HepG2 (cell line): ENCODE results near the gene SCYL1. TPM values are rescaled to one million over a fixed set of nuclear protein-coding genes. Genes with fewer than 3 reads are reported as not detected.

Source experiments
- ETS1 ChIP-seq: sonication (generic); formaldehyde crosslinking; IDR thresholded peaks from 2 replicates; pipeline ENCODE4 v1.4.0; 2020; ENCODE audit warnings: missing genetic modification reagents
- MLX ChIP-seq: IDR thresholded peaks from 2 replicates; pipeline ENCODE4 v1.6.1; 2016
- NPAS2 ChIP-seq: sonication (generic); formaldehyde crosslinking; IDR thresholded peaks from 2 replicates; pipeline ENCODE4 v1.8.0; 2022; ENCODE audit warnings: mild to moderate bottlenecking, missing genetic modification reagents, borderline replicate concordance
- PITX1 ChIP-seq: sonication (generic); formaldehyde crosslinking; IDR thresholded peaks from 2 replicates; pipeline ENCODE4 v1.5.1; 2020; ENCODE audit warnings: mild to moderate bottlenecking, missing genetic modification reagents
- SMARCC2 ChIP-seq: fragments of 450-650 bp; IDR thresholded peaks from 2 replicates; pipeline ENCODE4 v1.6.1; 2017; ENCODE audit warnings: antibody characterized with exemption, mild to moderate bottlenecking
- TFE3 ChIP-seq: IDR thresholded peaks from 2 replicates; pipeline ENCODE4 v1.6.1; 2016
- ZBTB37 ChIP-seq: sonication (generic); formaldehyde crosslinking; IDR thresholded peaks from 2 replicates; pipeline ENCODE4 v1.4.0; 2020; ENCODE audit warnings: mild to moderate bottlenecking, missing genetic modification reagents
- ZFYVE20 ChIP-seq: sonication (generic); formaldehyde crosslinking; IDR thresholded peaks from 2 replicates; pipeline ENCODE4 v1.8.0; 2023; ENCODE audit warnings: low read depth, mild to moderate bottlenecking, moderate library complexity, missing genetic modification reagents, borderline replicate concordance
- ZHX1 ChIP-seq: sonication (generic); formaldehyde crosslinking; IDR thresholded peaks from 2 replicates; pipeline ENCODE4 v1.8.1; 2022; ENCODE audit warnings: low read depth, mild to moderate bottlenecking, missing genetic modification reagents
- ZKSCAN5 ChIP-seq: sonication (generic); formaldehyde crosslinking; IDR thresholded peaks from 2 replicates; pipeline ENCODE4 v1.5.1; 2020; ENCODE audit warnings: mild to moderate bottlenecking, missing genetic modification reagents
- ZNF101 ChIP-seq: sonication (generic); formaldehyde crosslinking; IDR thresholded peaks from 2 replicates; pipeline ENCODE4 v1.4.0; 2020; ENCODE audit warnings: mild to moderate bottlenecking, low read depth, missing genetic modification reagents, borderline replicate concordance
- ZNF18 ChIP-seq: sonication (generic); formaldehyde crosslinking; IDR thresholded peaks from 2 replicates; pipeline ENCODE4 v1.8.0; 2022; ENCODE audit warnings: mild to moderate bottlenecking, missing genetic modification reagents; ENCODE audit not compliant: insufficient replicate concordance
- ZNF225 ChIP-seq: sonication (generic); formaldehyde crosslinking; IDR thresholded peaks from 2 replicates; pipeline ENCODE4 v1.4.0; 2020; ENCODE audit warnings: mild to moderate bottlenecking, missing genetic modification reagents
- ZNF280B ChIP-seq: sonication (generic); formaldehyde crosslinking; IDR thresholded peaks from 2 replicates; pipeline ENCODE4 v1.5.0; 2020; ENCODE audit warnings: missing genetic modification reagents, mild to moderate bottlenecking, borderline replicate concordance
- ZNF75D ChIP-seq: sonication (generic); formaldehyde crosslinking; IDR thresholded peaks from 2 replicates; pipeline ENCODE4 v1.8.1; 2023; ENCODE audit warnings: missing genetic modification reagents, mild to moderate bottlenecking, borderline replicate concordance
- ZSCAN12 ChIP-seq: sonication (generic); formaldehyde crosslinking; IDR thresholded peaks from 2 replicates; pipeline ENCODE4 v1.9.0; 2021; ENCODE audit warnings: mild to moderate bottlenecking, missing genetic modification reagents
- polyA plus RNA-seq, 8 experiments: library from polyadenylated mRNA; depleted of rRNA in 3 of 8; stranded (reverse) in 7 of 8; unstranded in 1 of 8; fragments of >200 nt; fragmentation: Illumina TruSeq in 4 of 8; extraction: Trizol in 4 of 8; gene quantifications; 2 replicates each; pipeline versions ENCODE4 v1.2.1 to v1.2.3, GENCODE V29; 2011 to 2016; ENCODE audit warnings: low read depth in 4 of 8, missing spikeins in 1 of 8, mixed read lengths in 1 of 8; ENCODE audit not compliant: insufficient read depth in 1 of 8
- total RNA-seq, 5 experiments: library from RNA; depleted of rRNA; stranded (reverse); fragments of >200 nt; fragmentation: Illumina TruSeq; extraction: Trizol; gene quantifications; 2 replicates each; pipeline ENCODE4 v1.2.3, GENCODE V29; 2016; ENCODE audit warnings: low read depth in 1 of 5

Gene SCYL1
- total and polyA plus RNA-seq, 2 of the 13 experiments (the other 11 are each of a cell fraction or from before 2014, with no cell fraction given): 65.9 to 103 TPM

GRCh38 chr11:65497141-65498041, 27.5 kb upstream of the SCYL1 start (continued):
- TF ChIP-seq ETS1: no peak
- TF ChIP-seq NPAS2 (CRISPR knock-in tag): no peak
- TF ChIP-seq ZNF18 (CRISPR knock-in tag): peak; percentile 55
- TF ChIP-seq ZNF225: no peak
- TF ChIP-seq TFE3 (CRISPR knock-in tag): peak; percentile 90
- TF ChIP-seq ZNF101: no peak
- peak; percentile 76; the same call in 1 of the 2 replicates for TF ChIP-seq MLX (CRISPR knock-in tag)
- peak; percentile 77; the same call in 1 of the 2 replicates for TF ChIP-seq ZNF280B (CRISPR knock-in tag)
- TF ChIP-seq ZFYVE20 (CRISPR knock-in tag): no peak
- TF ChIP-seq SMARCC2: no peak
- peak; percentile 56; the same call in 1 of the 2 replicates for TF ChIP-seq PITX1
- no peak for TF ChIP-seq ZKSCAN5
- TF ChIP-seq ZBTB37 (CRISPR knock-in tag): no peak
- TF ChIP-seq ZNF75D (CRISPR knock-in tag): no peak
- TF ChIP-seq ZHX1 (CRISPR knock-in tag): peak; percentile 81
- TF ChIP-seq ZSCAN12 (CRISPR knock-in tag): no peak
